Measurements from ENCODE around the gene MAP3K14.

DNA sequence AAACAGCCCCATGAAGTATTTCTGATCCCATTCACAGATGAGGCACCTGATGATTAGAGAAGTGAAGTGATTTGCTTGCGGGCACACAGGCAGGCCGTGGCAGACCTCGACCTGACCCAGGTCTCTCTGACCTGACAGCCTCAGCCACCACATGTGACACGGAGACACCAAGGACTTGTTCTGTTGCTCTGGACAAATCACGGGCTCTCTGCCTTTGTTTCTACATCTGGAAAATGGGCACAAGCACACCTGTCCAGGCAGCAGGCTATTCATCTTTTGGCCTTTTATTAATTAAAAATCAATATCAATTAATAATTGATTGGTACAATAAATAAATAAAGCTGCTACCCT lies 3.4 kb downstream of the MAP3K14 start:
- TF ChIP-seq, protein P1, sequence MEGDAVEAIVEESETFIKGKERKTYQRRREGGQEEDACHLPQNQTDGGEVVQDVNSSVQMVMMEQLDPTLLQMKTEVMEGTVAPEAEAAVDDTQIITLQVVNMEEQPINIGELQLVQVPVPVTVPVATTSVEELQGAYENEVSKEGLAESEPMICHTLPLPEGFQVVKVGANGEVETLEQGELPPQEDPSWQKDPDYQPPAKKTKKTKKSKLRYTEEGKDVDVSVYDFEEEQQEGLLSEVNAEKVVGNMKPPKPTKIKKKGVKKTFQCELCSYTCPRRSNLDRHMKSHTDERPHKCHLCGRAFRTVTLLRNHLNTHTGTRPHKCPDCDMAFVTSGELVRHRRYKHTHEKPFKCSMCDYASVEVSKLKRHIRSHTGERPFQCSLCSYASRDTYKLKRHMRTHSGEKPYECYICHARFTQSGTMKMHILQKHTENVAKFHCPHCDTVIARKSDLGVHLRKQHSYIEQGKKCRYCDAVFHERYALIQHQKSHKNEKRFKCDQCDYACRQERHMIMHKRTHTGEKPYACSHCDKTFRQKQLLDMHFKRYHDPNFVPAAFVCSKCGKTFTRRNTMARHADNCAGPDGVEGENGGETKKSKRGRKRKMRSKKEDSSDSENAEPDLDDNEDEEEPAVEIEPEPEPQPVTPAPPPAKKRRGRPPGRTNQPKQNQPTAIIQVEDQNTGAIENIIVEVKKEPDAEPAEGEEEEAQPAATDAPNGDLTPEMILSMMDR (IDR thresholded peaks at IDR 0.05): no peak
- TF ChIP-seq POLR2A (IDR thresholded peaks at IDR 0.05): no peak

All from Peyer's patch (tissue), 4 donors.